Esophagus muscularis mucosa (tissue), 4 donors: ENCODE measurements around the gene AKAP12. TPM values are rescaled to one million over a fixed set of nuclear protein-coding genes. Genes with fewer than 3 reads are reported as not detected.

Experiments used
- DNase-seq: peaks from one replicate; pipeline ENCODE4 v3.0.0-alpha.2; 2017; ENCODE audit errors: extremely low spot score
- H3K27ac ChIP-seq, 4 donors: fragments of 200-600 bp; sonication (generic); replicated peaks in 1 of 4; 1 replicate in 3 of 4; 2 replicates in 1 of 4; pipeline ENCODE4 v1.5.1; 2016 to 2019; ENCODE audit warnings: mild to moderate bottlenecking in 1 of 4
- H3K27me3 ChIP-seq, 4 donors: fragments of 200-600 bp; sonication (generic); one replicate each; pipeline versions ENCODE4 v1.5.1 to v1.6.0; 2016 to 2019
- H3K36me3 ChIP-seq, 4 donors: fragments of 200-600 bp; sonication (generic); one replicate each; pipeline ENCODE4 v1.5.1; 2016 to 2019
- H3K4me1 ChIP-seq, 4 donors: fragments of 200-600 bp; sonication (generic); one replicate each; pipeline ENCODE4 v1.5.1; 2016 to 2019
- H3K4me3 ChIP-seq, 4 donors: fragments of 200-600 bp; sonication (generic); 1 replicate in 2 of 4; 2 replicates in 2 of 4; pipeline ENCODE4 v1.5.1; 2016 to 2019; ENCODE audit warnings: mild to moderate bottlenecking in 4 of 4, moderate library complexity in 1 of 4
- H3K9me3 ChIP-seq, 4 donors: fragments of 200-600 bp; sonication (generic); 1 replicate in 3 of 4; 2 replicates in 1 of 4; pipeline ENCODE4 v1.5.1; 2016 to 2019
- CTCF ChIP-seq, 3 experiments: fragments of 200-600 bp in 2 of 3; fragments of 450-650 bp in 1 of 3; sonication (generic) in 2 of 3; IDR thresholded peaks; one replicate each; pipeline ENCODE4 v1.5.1; 2017 to 2019; ENCODE audit warnings: antibody characterized with exemption in 3 of 3, mild to moderate bottlenecking in 2 of 3, moderate library complexity in 1 of 3
- EP300 ChIP-seq: sonication (generic); formaldehyde crosslinking; IDR thresholded peaks from one replicate; pipeline ENCODE4 v1.6.1; 2017; ENCODE audit warnings: antibody characterized with exemption
- POLR2A ChIP-seq: fragments of 450-650 bp; IDR thresholded peaks from one replicate; pipeline ENCODE4 v1.6.1; 2017; ENCODE audit warnings: antibody characterized with exemption, moderate library complexity, mild to moderate bottlenecking, low read depth
- POLR2AphosphoS5 ChIP-seq, 2 donors: sonication (generic); formaldehyde crosslinking; IDR thresholded peaks; one replicate each; pipeline ENCODE4 v1.6.1; 2017; ENCODE audit warnings: antibody characterized with exemption in 2 of 2
- WGBS: methylation state at CpG from one replicate; pipeline ENCODE4 v1.1.5; 2018; 5-methylcytosine and 5-hydroxymethylcytosine counted together
- intact Hi-C: fragments of 100-400 bp; cut with DNase I; formaldehyde crosslinking; loops from one replicate; pipeline ENCODE4 v1.15.1; 2023
- total RNA-seq, 4 donors: library from RNA; depleted of rRNA; stranded (reverse); fragments of >200 nt; gene quantifications; one replicate each; pipeline versions ENCODE4 v1.1.0 to v1.2.1, GENCODE V29; 2016

Gene AKAP12
- total RNA-seq, 4 donors from 2014 or later: 108 to 215 (median 187) TPM

GRCh38 chr6:151317995-151318365, 78.2 kb downstream of the AKAP12 start:
- Histone ChIP-seq H3K27ac (peak overlapping the region in 3 of 4 donors; percentile 63 to 66 (median 63)), H3K27me3 (no peaks in the 10 kb centered on the region), H3K4me3 (no peak overlapping the region), H3K36me3 (no peaks in the 10 kb centered on the region), H3K9me3 (no peaks in the 10 kb centered on the region), H3K4me1 (peaks cover 4 to 28% (median 21%) of the 10 kb centered on the region in 4 donors)
- TF ChIP-seq POLR2AphosphoS5 (IDR thresholded peaks at IDR 0.05): no peak
- no peak for TF ChIP-seq EP300
- no peak for TF ChIP-seq CTCF (IDR thresholded peaks at IDR 0.05)
- TF ChIP-seq POLR2A: no peak
- DNase-seq: no peak
- intact Hi-C loops: no loop called here
- 64% methylated on average over 1 of the region's 3 CpGs for WGBS

GRCh38 chr6:151320140-151320539, 80.4 kb downstream of the AKAP12 start:
- no peak for TF ChIP-seq EP300
- no peak for TF ChIP-seq CTCF (IDR thresholded peaks at IDR 0.05)
- intact Hi-C loops: no loop called here
- Histone ChIP-seq H3K9me3 (no peaks in the 10 kb centered on the region), H3K36me3 (no peaks in the 10 kb centered on the region), H3K27ac (no peak overlapping the region), H3K4me3 (no peak overlapping the region), H3K4me1 (peaks cover 14 to 34% (median 31%) of the 10 kb centered on the region in 4 donors), H3K27me3 (no peaks in the 10 kb centered on the region)
- 92% methylated on average over 7 of the region's 7 CpGs for WGBS
- DNase-seq: no peak

GRCh38 chr6:151321438-151321837, 81.7 kb downstream of the AKAP12 start:
- Histone ChIP-seq H3K4me3 (no peak overlapping the region), H3K36me3 (no peaks in the 10 kb centered on the region), H3K27ac (no peak overlapping the region), H3K9me3 (no peaks in the 10 kb centered on the region), H3K27me3 (no peaks in the 10 kb centered on the region), H3K4me1 (peaks cover 18 to 44% (median 40%) of the 10 kb centered on the region in 4 donors)
- intact Hi-C loops: no loop called here
- DNase-seq: no peak
- TF ChIP-seq CTCF (IDR thresholded peaks at IDR 0.05): no peak
- no peak for TF ChIP-seq EP300
- no peak for TF ChIP-seq POLR2A
- TF ChIP-seq POLR2AphosphoS5 (IDR thresholded peaks at IDR 0.05): no peak
- WGBS: 96% methylated on average over 1 of the region's 1 CpG

GRCh38 chr6:151322570-151322969, 82.8 kb downstream of the AKAP12 start:
- WGBS: 89% methylated on average over 9 of the region's 9 CpGs
- TF ChIP-seq POLR2A (no peak), EP300 (no peak), POLR2AphosphoS5 (IDR thresholded peaks at IDR 0.05) (no peak), CTCF (IDR thresholded peaks at IDR 0.05) (no peak)
- Histone ChIP-seq H3K4me3 (no peak overlapping the region), H3K27me3 (no peaks in the 10 kb centered on the region), H3K36me3 (no peaks in the 10 kb centered on the region), H3K9me3 (no peaks in the 10 kb centered on the region), H3K4me1 (peaks cover 18 to 35% (median 31%) of the 10 kb centered on the region in 4 donors), H3K27ac (peak overlapping the region in 1 of 4 donors; percentile 24)
- intact Hi-C loops: loop anchor here (2.0 kb wide), 1 partner anchor 82 kb away; no protein-coding TSS in a partner anchor
- DNase-seq: no peak

- peak overlapping the region; percentile 52 to 84 (median 76) for H3K27ac ChIP-seq
Observed at GRCh38 chr6:151323791-151324487, 84.2 kb downstream of the AKAP12 start.

More at GRCh38 chr6:151323791-151324487, 84.2 kb downstream of the AKAP12 start:
- no peaks in the 10 kb centered on the region for H3K36me3 ChIP-seq
- no peaks in the 10 kb centered on the region for H3K27me3 ChIP-seq
- H3K4me3 ChIP-seq: peak overlapping the region in 2 of 4 donors; percentile 13 to 27
- intact Hi-C loops: loop anchor here (2.0 kb wide), 2 partner anchors 83 to 309 kb away; no protein-coding TSS in a partner anchor
- H3K4me1 ChIP-seq: peaks cover 18 to 32% (median 28%) of the 10 kb centered on the region in 4 donors
- peak; percentile 96 for DNase-seq
- TF ChIP-seq CTCF (IDR thresholded peaks at IDR 0.05) (peak in 2 of 3 experiments; percentile 96 to 99), POLR2A (no peak), EP300 (peak; percentile 83), POLR2AphosphoS5 (IDR thresholded peaks at IDR 0.05) (peak; percentile 72 to 81)
- H3K9me3 ChIP-seq: no peaks in the 10 kb centered on the region
- WGBS: 12% methylated on average over 11 of the region's 12 CpGs
